ENCODE data around the gene DEFB132. TPM values are rescaled to one million over a fixed set of nuclear protein-coding genes. Genes with fewer than 3 reads are reported as not detected.
A peak's percentile ranks its signal among the peaks of the same experiment; 100 is the strongest.
"Not testable (repeated sequence)": the region's sequence is repeated elsewhere in the genome, so short reads cannot be mapped to it uniquely, and the experiment has no call there.

The DEFB132 gene
- total RNA-seq (not detected), polyA plus RNA-seq (ENCODE audit: insufficient read length in 2 of 2) (not detected)
- long read RNA-seq, donor 1: 0 reads
- long read RNA-seq, donor 2: 0 reads
- long read RNA-seq, donor 3: 0 reads
- long read RNA-seq, donor 4, partial matches to known transcripts: 147 of 152 reads
- long read RNA-seq, donor 4, other reads (novel, unspliced or antisense): 5 of 152 reads

DNA sequence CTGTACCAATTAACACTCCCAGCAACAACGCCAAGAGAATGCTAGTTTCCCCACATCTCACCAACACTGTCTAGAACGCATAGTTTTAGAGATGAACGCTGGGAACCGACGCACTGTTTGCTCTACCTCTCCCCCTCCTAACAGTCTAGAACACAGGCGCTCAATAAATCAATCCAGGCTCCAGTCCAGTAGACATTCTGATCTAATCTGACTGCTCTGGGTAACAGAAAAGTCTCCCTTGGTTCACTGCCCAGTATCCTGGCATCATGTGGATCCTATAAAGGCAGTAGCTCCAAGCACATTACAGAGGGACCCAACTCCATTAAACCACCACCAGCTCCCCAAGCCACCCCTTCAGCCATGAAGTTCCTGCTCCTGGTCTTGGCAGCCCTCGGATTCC, at the start of gene DEFB132:
Gene DEFB132 (plus strand): TSS at position 306 of the 400 bp plus-strand sequence. CDS start 55 bp downstream, at position 361.
- no peak within 1 kb of the TSS for H3K27ac ChIP-seq (ENCODE audit: low read depth, low read length)
- no peaks in the 10 kb centered on the region for H3K9me3 ChIP-seq (ENCODE audit: control insufficient read depth, insufficient read depth, low read length)
- H3K27me3 ChIP-seq (ENCODE audit: control insufficient read depth, insufficient read depth, low read length): no peaks in the 10 kb centered on the region
- H3K4me1 ChIP-seq (ENCODE audit: control insufficient read depth, insufficient read depth, low read length): no peaks in the 10 kb centered on the region
- DNase-seq (ENCODE audit: low read depth in 4 of 6, low spot score in 6 of 6): no peak
- H3K4me3 ChIP-seq (ENCODE audit: low read depth, low read length): no peak within 1 kb of the TSS
- no peaks in the 10 kb centered on the region for H3K36me3 ChIP-seq (ENCODE audit: control insufficient read depth, insufficient read depth, low read length)
- WGBS (ENCODE audit: insufficient coverage): 60% methylated on average over 6 of the region's 7 CpGs

DNA sequence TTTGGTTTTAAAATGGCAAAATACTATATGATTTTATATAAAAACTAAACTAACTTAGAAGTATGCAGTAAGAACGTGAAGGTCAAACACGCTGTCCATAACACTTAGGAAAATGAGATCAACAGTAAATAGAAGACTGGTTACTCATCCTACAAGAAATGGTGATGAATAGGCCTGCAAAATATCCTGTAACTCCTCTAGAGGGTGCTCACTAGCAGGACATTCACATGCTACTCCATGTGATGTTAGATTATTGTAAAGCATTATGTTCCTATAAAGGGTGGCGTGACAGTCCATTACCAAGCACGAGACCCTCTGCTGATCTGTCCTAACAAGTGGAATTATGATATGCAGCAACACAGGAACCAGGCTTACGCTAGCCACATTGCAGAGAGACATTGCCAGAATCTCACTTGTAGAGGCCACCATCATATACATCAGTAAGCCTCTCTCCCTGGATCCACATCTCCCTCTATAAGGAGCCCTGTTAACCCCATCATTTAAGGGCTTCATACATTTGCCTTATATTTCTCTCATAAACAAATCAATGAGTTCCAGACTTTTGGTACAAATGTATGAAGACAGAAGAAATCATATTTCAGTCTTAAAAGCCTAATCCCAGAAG, 48.5 kb upstream of the DEFB132 start:
- peaks cover 5% of the 10 kb centered on the region for H3K27me3 ChIP-seq (ENCODE audit: control insufficient read depth, insufficient read depth, low read length)
- no peaks in the 10 kb centered on the region for H3K36me3 ChIP-seq (ENCODE audit: control insufficient read depth, insufficient read depth, low read length)
- H3K9me3 ChIP-seq (ENCODE audit: control insufficient read depth, insufficient read depth, low read length): no peaks in the 10 kb centered on the region
- H3K27ac ChIP-seq (ENCODE audit: low read depth, low read length): no peak overlapping the region
- DNase-seq (ENCODE audit: low read depth in 4 of 6, low spot score in 6 of 6): peak in 4 of 6 donors; percentile 3 to 74 (median 32)
- no peak overlapping the region for H3K4me3 ChIP-seq (ENCODE audit: low read depth, low read length)
- no peaks in the 10 kb centered on the region for H3K4me1 ChIP-seq (ENCODE audit: control insufficient read depth, insufficient read depth, low read length)
- WGBS (ENCODE audit: insufficient coverage): 57% methylated on average over 1 of the region's 5 CpGs

DNA sequence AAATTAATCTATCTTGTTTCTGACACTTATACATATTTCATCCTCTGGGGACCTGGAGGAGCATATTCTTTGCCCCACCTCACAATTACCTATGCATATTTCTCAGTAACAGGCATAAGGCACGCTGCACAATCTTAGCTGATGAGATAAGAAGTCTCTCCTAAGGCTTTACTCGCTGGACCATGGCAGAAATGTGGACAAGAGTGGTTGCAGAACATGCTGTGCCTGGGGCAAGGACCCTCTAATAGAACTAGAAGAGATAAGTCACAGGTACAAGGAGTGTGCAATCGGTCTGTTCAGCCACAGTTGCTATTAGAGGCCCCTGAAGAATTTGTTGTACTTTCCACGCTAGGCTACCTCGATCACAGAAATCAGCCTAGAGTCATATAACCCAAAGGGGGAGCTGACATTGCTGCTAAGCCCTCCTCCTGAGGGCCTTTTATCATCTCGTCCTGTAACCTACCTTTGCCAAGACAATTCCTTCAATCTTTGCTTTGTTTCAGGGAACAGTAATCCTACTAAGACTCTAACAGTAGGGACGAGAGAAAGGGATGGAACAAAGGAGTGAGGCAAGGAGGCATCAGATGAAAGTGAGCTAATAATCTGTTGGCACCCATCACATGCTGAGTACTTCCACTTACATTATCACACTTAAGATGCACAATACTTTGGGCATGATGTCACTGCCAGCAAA, 46.6 kb upstream of the DEFB132 start:
- Histone ChIP-seq H3K27me3 (ENCODE audit: control insufficient read depth, insufficient read depth, low read length) (peaks cover 5% of the 10 kb centered on the region), H3K4me3 (ENCODE audit: low read depth, low read length) (no peak overlapping the region), H3K9me3 (ENCODE audit: control insufficient read depth, insufficient read depth, low read length) (no peaks in the 10 kb centered on the region), H3K27ac (ENCODE audit: low read depth, low read length) (no peak overlapping the region), H3K4me1 (ENCODE audit: control insufficient read depth, insufficient read depth, low read length) (no peaks in the 10 kb centered on the region), H3K36me3 (ENCODE audit: control insufficient read depth, insufficient read depth, low read length) (no peaks in the 10 kb centered on the region)
- no peak for DNase-seq (ENCODE audit: low read depth in 4 of 6, low spot score in 6 of 6)
- 37% methylated on average over 2 of the region's 7 CpGs for WGBS (ENCODE audit: insufficient coverage)

GRCh38 chr20:214383-214782, 43.1 kb upstream of the DEFB132 start:
- H3K27ac ChIP-seq (ENCODE audit: low read depth, low read length): no peak overlapping the region
- WGBS (ENCODE audit: insufficient coverage): no CpG with 5 or more reads among the region's 2 CpGs

GRCh38 chr20:215796-216195, 41.7 kb upstream of the DEFB132 start:
- H3K36me3 ChIP-seq (ENCODE audit: control insufficient read depth, insufficient read depth, low read length): no peaks in the 10 kb centered on the region
- DNase-seq (ENCODE audit: low read depth in 4 of 6, low spot score in 6 of 6): no peak
- H3K27me3 ChIP-seq (ENCODE audit: control insufficient read depth, insufficient read depth, low read length): peaks cover 5% of the 10 kb centered on the region
- WGBS (ENCODE audit: insufficient coverage): no CpG with 5 or more reads among the region's 1 CpG
- H3K27ac ChIP-seq (ENCODE audit: low read depth, low read length): no peak overlapping the region
- H3K9me3 ChIP-seq (ENCODE audit: control insufficient read depth, insufficient read depth, low read length): no peaks in the 10 kb centered on the region
- H3K4me1 ChIP-seq (ENCODE audit: control insufficient read depth, insufficient read depth, low read length): no peaks in the 10 kb centered on the region
- H3K4me3 ChIP-seq (ENCODE audit: low read depth, low read length): no peak overlapping the region

More at GRCh38 chr20:214383-214782, 43.1 kb upstream of the DEFB132 start:
- H3K9me3 ChIP-seq (ENCODE audit: control insufficient read depth, insufficient read depth, low read length): no peaks in the 10 kb centered on the region
- H3K4me1 ChIP-seq (ENCODE audit: control insufficient read depth, insufficient read depth, low read length): no peaks in the 10 kb centered on the region
- peaks cover 8% of the 10 kb centered on the region for H3K27me3 ChIP-seq (ENCODE audit: control insufficient read depth, insufficient read depth, low read length)
- H3K4me3 ChIP-seq (ENCODE audit: low read depth, low read length): no peak overlapping the region
- no peak for DNase-seq (ENCODE audit: low read depth in 4 of 6, low spot score in 6 of 6)
- no peaks in the 10 kb centered on the region for H3K36me3 ChIP-seq (ENCODE audit: control insufficient read depth, insufficient read depth, low read length)

- Histone ChIP-seq H3K27me3 (ENCODE audit: control insufficient read depth, insufficient read depth, low read length) (peaks cover 4% of the 10 kb centered on the region), H3K36me3 (ENCODE audit: control insufficient read depth, insufficient read depth, low read length) (no peaks in the 10 kb centered on the region), H3K9me3 (ENCODE audit: control insufficient read depth, insufficient read depth, low read length) (no peaks in the 10 kb centered on the region), H3K4me1 (ENCODE audit: control insufficient read depth, insufficient read depth, low read length) (no peaks in the 10 kb centered on the region), H3K27ac (ENCODE audit: low read depth, low read length) (no peak overlapping the region), H3K4me3 (ENCODE audit: low read depth, low read length) (no peak overlapping the region)
- WGBS (ENCODE audit: insufficient coverage): no CpG with 5 or more reads among the region's 1 CpG
- no peak for DNase-seq (ENCODE audit: low read depth in 4 of 6, low spot score in 6 of 6)
Measured at GRCh38 chr20:217266-217665, 40.3 kb upstream of the DEFB132 start.

GRCh38 chr20:219290-220115, 38.0 kb upstream of the DEFB132 start:
- no CpG with 5 or more reads among the region's 1 CpG for WGBS (ENCODE audit: insufficient coverage)
- peaks cover 4% of the 10 kb centered on the region for H3K27me3 ChIP-seq (ENCODE audit: control insufficient read depth, insufficient read depth, low read length)
- no peak overlapping the region for H3K4me3 ChIP-seq (ENCODE audit: low read depth, low read length)
- H3K9me3 ChIP-seq (ENCODE audit: control insufficient read depth, insufficient read depth, low read length): no peaks in the 10 kb centered on the region
- DNase-seq (ENCODE audit: low read depth in 4 of 6, low spot score in 6 of 6): peak in 4 of 6 donors; percentile 20 to 72 (median 38)
- no peaks in the 10 kb centered on the region for H3K36me3 ChIP-seq (ENCODE audit: control insufficient read depth, insufficient read depth, low read length)
- H3K27ac ChIP-seq (ENCODE audit: low read depth, low read length): no peak overlapping the region
- no peaks in the 10 kb centered on the region for H3K4me1 ChIP-seq (ENCODE audit: control insufficient read depth, insufficient read depth, low read length)

GRCh38 chr20:221258-221830, 36.2 kb upstream of the DEFB132 start:
- Histone ChIP-seq H3K27ac (ENCODE audit: low read depth, low read length) (no peak overlapping the region), H3K4me1 (ENCODE audit: control insufficient read depth, insufficient read depth, low read length) (no peaks in the 10 kb centered on the region), H3K27me3 (ENCODE audit: control insufficient read depth, insufficient read depth, low read length) (peaks cover 6% of the 10 kb centered on the region), H3K36me3 (ENCODE audit: control insufficient read depth, insufficient read depth, low read length) (no peaks in the 10 kb centered on the region), H3K9me3 (ENCODE audit: control insufficient read depth, insufficient read depth, low read length) (no peaks in the 10 kb centered on the region), H3K4me3 (ENCODE audit: low read depth, low read length) (no peak overlapping the region)
- WGBS (ENCODE audit: insufficient coverage): 40% methylated on average over 1 of the region's 1 CpG
- DNase-seq (ENCODE audit: low read depth in 4 of 6, low spot score in 6 of 6): no peak

DNA sequence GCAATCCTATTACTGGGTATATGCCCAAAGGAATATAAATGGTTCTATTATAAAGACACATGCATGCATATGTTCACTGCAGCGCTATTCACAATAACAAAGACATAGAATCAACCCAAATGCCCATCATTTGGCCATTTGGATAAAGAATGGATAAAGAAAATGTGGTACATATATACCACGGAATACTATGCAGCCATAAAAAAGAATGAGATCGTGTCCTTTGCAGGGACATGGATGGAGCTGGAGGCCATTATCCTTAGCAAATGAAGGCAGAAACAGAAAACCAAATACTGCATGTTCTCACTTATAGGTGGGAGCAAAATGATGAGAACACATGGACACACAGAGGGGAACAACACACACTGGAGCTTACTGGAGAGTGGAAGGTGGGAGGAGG, 31.6 kb upstream of the DEFB132 start:
- 95% methylated on average over 2 of the region's 3 CpGs for WGBS (ENCODE audit: insufficient coverage)
- not testable (repeated sequence) for H3K27ac ChIP-seq (ENCODE audit: low read depth, low read length); H3K27me3 ChIP-seq (ENCODE audit: control insufficient read depth, insufficient read depth, low read length); H3K36me3 ChIP-seq (ENCODE audit: control insufficient read depth, insufficient read depth, low read length); H3K4me3 ChIP-seq (ENCODE audit: low read depth, low read length); H3K9me3 ChIP-seq (ENCODE audit: control insufficient read depth, insufficient read depth, low read length); DNase-seq (ENCODE audit: low read depth in 4 of 6, low spot score in 6 of 6); H3K4me1 ChIP-seq (ENCODE audit: control insufficient read depth, insufficient read depth, low read length)

Measured in spinal cord (tissue), 10 donors.